Umbilical cord (tissue), 2 donors: ENCODE results near the gene SRSF9. TPM values are rescaled to one million over a fixed set of nuclear protein-coding genes. Genes with fewer than 3 reads are reported as not detected.
"Not testable (repeated sequence)": the region's sequence is repeated elsewhere in the genome, so short reads cannot be mapped to it uniquely, and the experiment has no call there.

Source experiments
- DNase-seq: peaks from one replicate; pipeline ENCODE4 v3.0.0-alpha.2; 2015; ENCODE audit warnings: low spot score
- total RNA-seq: library from RNA; depleted of rRNA; stranded (reverse); fragments of >200 nt; gene quantifications from one replicate; pipeline ENCODE4 v1.2.3, GENCODE V29; 2014; ENCODE audit warnings: low replicate concordance; ENCODE audit not compliant: insufficient read depth

The SRSF9 gene
- total RNA-seq, result 86.7 TPM

GRCh38 chr12:120469450-120470149 lies at the start of gene SRSF9:
Gene SRSF9 (minus strand): TSS chr12:120469748. CDS start chr12:120469609, 139 bp downstream.
- DNase-seq, result peak; percentile 98

- not testable (repeated sequence) for DNase-seq
These were observed 49.8 kb upstream of the SRSF9 start for GRCh38 chr12:120519324-120519723.

GRCh38 chr12:120515496-120515895 lies 45.9 kb upstream of the SRSF9 start:
- DNase-seq, result no peak

- no peak for DNase-seq
These were observed 44.5 kb upstream of the SRSF9 start for GRCh38 chr12:120514002-120514401.

GRCh38 chr12:120508537-120508936 lies 39.0 kb upstream of the SRSF9 start:
- DNase-seq, result no peak

- no peak for DNase-seq
These were observed 35.0 kb upstream of the SRSF9 start for GRCh38 chr12:120504587-120504986.

GRCh38 chr12:120500581-120500980 lies 31.0 kb upstream of the SRSF9 start:
- DNase-seq, result no peak

- DNase-seq, result no peak
These were observed 29.4 kb upstream of the SRSF9 start for GRCh38 chr12:120498870-120499515.

GRCh38 chr12:120497524-120498150 lies 28.1 kb upstream of the SRSF9 start:
- no peak for DNase-seq

- DNase-seq, result peak; percentile 74
These were observed 27.1 kb upstream of the SRSF9 start for GRCh38 chr12:120496413-120497340.

GRCh38 chr12:120495731-120496412 lies 26.3 kb upstream of the SRSF9 start, which contains the start of gene DYNLL1:
Gene DYNLL1 (plus strand): TSS chr12:120496113. CDS start chr12:120496422, 309 bp downstream.
- DNase-seq, result peak; percentile 98

GRCh38 chr12:120495186-120495730 lies 25.7 kb upstream of the SRSF9 start:
- no peak for DNase-seq

- DNase-seq, result no peak
These were observed 21.4 kb upstream of the SRSF9 start for GRCh38 chr12:120490833-120491512.

- DNase-seq, result no peak
These were observed 20.8 kb upstream of the SRSF9 start for GRCh38 chr12:120490325-120490724.

GRCh38 chr12:120489018-120489417 lies 19.5 kb upstream of the SRSF9 start:
- DNase-seq, result peak; percentile 36

- DNase-seq, result no peak
These were observed 18.6 kb upstream of the SRSF9 start for GRCh38 chr12:120488057-120488640.

GRCh38 chr12:120487552-120487951 lies 18.0 kb upstream of the SRSF9 start:
- not testable (repeated sequence) for DNase-seq

GRCh38 chr12:120485961-120486881 lies 16.7 kb upstream of the SRSF9 start:
- DNase-seq, result no peak
